GM23338 (cell line): Measurements from ENCODE around the gene FOXC2.

Experiments
- CREB1 ChIP-seq: fragments of 250-450 bp; sonication (Bioruptor Pico); IDR thresholded peaks from 2 replicates; pipeline ENCODE4 v1.5.0; 2020; ENCODE audit warnings: low read depth, mild to moderate bottlenecking, moderate library complexity
- EZH2 ChIP-seq: fragments of 200-600 bp; sonication (generic); IDR thresholded peaks from one replicate; pipeline ENCODE4 v1.8.0; 2017; ENCODE audit warnings: antibody characterized with exemption, mild to moderate bottlenecking, low read depth; ENCODE audit not compliant: unreplicated experiment
- EZH2phosphoT487 ChIP-seq: fragments of 200-600 bp; sonication (generic); IDR thresholded peaks from one replicate; pipeline ENCODE4 v1.8.1; 2018; ENCODE audit warnings: antibody characterized with exemption; ENCODE audit not compliant: unreplicated experiment
- JUNB ChIP-seq: IDR thresholded peaks from one replicate; pipeline ENCODE4 v1.6.1; 2016; ENCODE audit warnings: antibody characterized with exemption; ENCODE audit not compliant: unreplicated experiment
- POLR2AphosphoS5 ChIP-seq: IDR thresholded peaks from 2 replicates; pipeline ENCODE4 v1.6.1; 2016; ENCODE audit warnings: antibody characterized with exemption, low read depth
- REST ChIP-seq: IDR thresholded peaks from one replicate; pipeline ENCODE4 v1.6.1; 2018; ENCODE audit warnings: antibody characterized with exemption; ENCODE audit not compliant: unreplicated experiment
- STAT1 ChIP-seq: IDR thresholded peaks from one replicate; pipeline ENCODE4 v1.6.1; 2016; ENCODE audit warnings: antibody characterized with exemption; ENCODE audit not compliant: unreplicated experiment
- ZNF114 ChIP-seq: fragments of 250-450 bp; sonication (Bioruptor Pico); IDR thresholded peaks from 2 replicates; pipeline ENCODE4 v1.5.0; 2020; ENCODE audit warnings: mild to moderate bottlenecking, moderate library complexity
- ZNF331 ChIP-seq: fragments of 250-450 bp; sonication (Bioruptor Pico); IDR thresholded peaks from 2 replicates; pipeline ENCODE4 v1.5.0; 2020; ENCODE audit warnings: low read depth, mild to moderate bottlenecking, moderate library complexity
- TF ChIP-seq, protein P1 (sequence below), 2 experiments: fragments of 200-600 bp in 1 of 2; sonication (generic) in 1 of 2; conservative IDR thresholded peaks; 2 replicates each; pipeline versions ENCODE4 v1.5.1 to v1.6.1; 2016 to 2017; ENCODE audit warnings: antibody characterized with exemption in 2 of 2, low read depth in 2 of 2, mild to moderate bottlenecking in 2 of 2, moderate library complexity in 1 of 2

DNA sequence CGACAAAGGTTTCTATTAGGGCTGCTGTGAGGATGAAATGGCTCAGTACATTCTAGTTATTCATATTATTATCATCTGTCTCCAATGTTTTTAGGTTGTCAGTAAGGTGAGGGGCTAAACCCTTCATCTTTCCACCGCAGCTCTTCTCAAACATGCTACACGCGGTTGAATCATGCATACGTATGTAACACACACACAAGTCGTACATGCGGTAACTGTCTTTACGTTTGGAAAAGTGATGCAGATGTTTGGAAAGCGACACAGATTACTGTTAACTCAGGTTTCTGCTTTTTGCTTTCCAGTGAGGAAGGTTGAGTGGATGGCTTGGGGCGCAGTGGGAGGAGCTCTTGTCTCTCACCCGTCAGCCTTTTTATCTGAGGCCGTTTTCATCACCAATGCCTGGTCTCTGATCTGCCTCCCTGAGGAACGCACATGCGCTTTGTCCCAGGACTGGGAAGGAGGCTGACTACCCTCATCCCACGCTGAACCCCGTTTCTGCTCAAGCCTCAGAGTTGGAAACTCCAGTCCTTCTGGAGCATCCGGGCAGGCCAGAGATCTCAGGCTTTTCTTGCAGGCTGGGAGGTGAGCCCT, 8.6 kb downstream of the FOXC2 start:
- TF ChIP-seq EZH2 (peak; percentile 67), ZNF114 (CRISPR knock-in tag) (no peak), STAT1 (no peak), CREB1 (CRISPR knock-in tag) (no peak), REST (no peak), POLR2AphosphoS5 (no peak), JUNB (no peak), EZH2phosphoT487 (no peak), ZNF331 (no peak)
- TF ChIP-seq, protein P1, sequence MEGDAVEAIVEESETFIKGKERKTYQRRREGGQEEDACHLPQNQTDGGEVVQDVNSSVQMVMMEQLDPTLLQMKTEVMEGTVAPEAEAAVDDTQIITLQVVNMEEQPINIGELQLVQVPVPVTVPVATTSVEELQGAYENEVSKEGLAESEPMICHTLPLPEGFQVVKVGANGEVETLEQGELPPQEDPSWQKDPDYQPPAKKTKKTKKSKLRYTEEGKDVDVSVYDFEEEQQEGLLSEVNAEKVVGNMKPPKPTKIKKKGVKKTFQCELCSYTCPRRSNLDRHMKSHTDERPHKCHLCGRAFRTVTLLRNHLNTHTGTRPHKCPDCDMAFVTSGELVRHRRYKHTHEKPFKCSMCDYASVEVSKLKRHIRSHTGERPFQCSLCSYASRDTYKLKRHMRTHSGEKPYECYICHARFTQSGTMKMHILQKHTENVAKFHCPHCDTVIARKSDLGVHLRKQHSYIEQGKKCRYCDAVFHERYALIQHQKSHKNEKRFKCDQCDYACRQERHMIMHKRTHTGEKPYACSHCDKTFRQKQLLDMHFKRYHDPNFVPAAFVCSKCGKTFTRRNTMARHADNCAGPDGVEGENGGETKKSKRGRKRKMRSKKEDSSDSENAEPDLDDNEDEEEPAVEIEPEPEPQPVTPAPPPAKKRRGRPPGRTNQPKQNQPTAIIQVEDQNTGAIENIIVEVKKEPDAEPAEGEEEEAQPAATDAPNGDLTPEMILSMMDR (conservative IDR thresholded peaks at IDR 0.05; ENCODE audit: low read depth in 2 of 2) = no peak
